Thyroid gland (tissue), 4 donors: ENCODE measurements around the gene COL28A1.

Experiments
- CTCF ChIP-seq, 6 experiments: fragments of 200-600 bp in 3 of 6; fragments of 450-650 bp in 3 of 6; sonication (generic) in 3 of 6; IDR thresholded peaks; one replicate each; pipeline ENCODE4 v1.5.1; 2016 to 2019; ENCODE audit warnings: antibody characterized with exemption in 6 of 6, mild to moderate bottlenecking in 2 of 6, inconsistent platforms in 1 of 6, moderate library complexity in 1 of 6
- POLR2A ChIP-seq, 2 donors: fragments of 450-650 bp; IDR thresholded peaks; one replicate each; pipeline ENCODE4 v1.6.1; 2017; ENCODE audit warnings: antibody characterized with exemption in 2 of 2, mild to moderate bottlenecking in 2 of 2, moderate library complexity in 1 of 2

DNA sequence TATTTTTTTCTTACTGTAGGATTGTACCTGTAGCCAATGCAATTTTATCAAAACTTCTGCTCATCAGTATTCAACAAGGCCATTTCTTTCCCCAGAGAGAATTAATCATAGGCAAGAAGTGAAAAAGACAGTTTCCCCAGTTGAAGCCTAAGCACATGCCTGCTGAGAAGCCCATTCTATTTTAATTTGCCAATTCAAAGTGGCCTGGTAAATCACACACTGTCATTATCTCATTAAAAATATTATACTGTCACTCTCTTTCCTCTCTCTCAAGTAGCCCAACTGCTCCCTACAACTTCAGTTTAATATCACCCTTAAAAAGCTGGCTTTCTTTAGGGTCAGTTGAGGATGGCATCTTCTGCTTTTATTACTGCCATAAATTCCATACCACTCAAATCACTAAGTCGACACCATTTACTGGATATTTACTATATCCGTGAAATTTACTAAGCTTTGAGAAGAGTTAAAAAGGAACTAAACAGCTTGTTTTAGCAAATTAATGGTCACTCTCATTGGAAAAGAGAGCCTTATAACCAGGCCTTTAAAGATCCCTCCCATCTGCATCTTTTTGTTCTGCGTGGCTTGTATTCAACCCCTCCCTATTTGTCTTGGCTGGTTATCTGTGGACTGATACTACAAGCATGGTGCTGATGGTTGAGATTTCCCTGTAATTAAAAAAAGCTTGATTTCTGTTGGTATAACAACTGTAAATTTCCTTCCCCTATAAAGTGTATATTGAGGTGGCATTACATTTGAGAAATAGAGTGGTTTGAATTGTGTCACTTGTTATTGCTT is 30.6 kb downstream of the COL28A1 start:
- TF ChIP-seq CTCF (IDR thresholded peaks at IDR 0.05) = no peak
- no peak for TF ChIP-seq POLR2A (IDR thresholded peaks at IDR 0.05)
